ENCODE data around the gene FRMPD4. TPM values are rescaled to one million over a fixed set of nuclear protein-coding genes. Genes with fewer than 3 reads are reported as not detected.

FRMPD4 gene
- total RNA-seq, 1 experiment from 2014 or later: 0.24 TPM

- H4K20me1 ChIP-seq (ENCODE audit: control insufficient read depth, insufficient read depth, insufficient read length): no peaks in the 10 kb centered on the region
- Mint-ChIP-seq H3K9me3 (peaks cover 53 to 57% of the 10 kb centered on the region in 2 experiments), H3K4me3 (no peak overlapping the region), H3K27me3 (ENCODE audit: low read depth) (no peaks in the 10 kb centered on the region; the same call in 1 of the 2 replicates), H3K36me3 (ENCODE audit: insufficient read depth in 1 of 3, low read depth in 3 of 3) (peaks cover 0 to 4% (median 0%) of the 10 kb centered on the region in 3 experiments; a peak in 2 of 7 replicates), H3K27ac (no peak overlapping the region), H3K4me1 (peaks cover 0 to 6% of the 10 kb centered on the region in 2 experiments; a peak in 1 of 4 replicates)
- H2BK5ac ChIP-seq (ENCODE audit: insufficient read length, low read length): no peak overlapping the region
- no peak overlapping the region for H2AFZ ChIP-seq (ENCODE audit: low read length)
- TF ChIP-seq CTCF (conservative IDR thresholded peaks at IDR 0.05): no peak
- no peak overlapping the region for H4K8ac ChIP-seq (replicated peaks; ENCODE audit: insufficient read length, low read depth, low read length)
- H3K23ac ChIP-seq (ENCODE audit: insufficient read length, low read depth, low read length): no peak overlapping the region
- no peak overlapping the region for H2AK5ac ChIP-seq (ENCODE audit: insufficient read length, low read length)
- no peak overlapping the region for H3K9ac ChIP-seq (ENCODE audit: extremely low read depth, insufficient read length, low read length)
- no peak overlapping the region for H3K27ac ChIP-seq (ENCODE audit: insufficient read length, low read depth, low read length)
- no peak overlapping the region for H2BK20ac ChIP-seq (ENCODE audit: low read depth, low read length, poor library complexity, severe bottlenecking)
- H2BK12ac ChIP-seq (ENCODE audit: insufficient read length, low read depth, low read length): no peak overlapping the region
- no peaks in the 10 kb centered on the region for H3K79me2 ChIP-seq (ENCODE audit: insufficient read depth, low read length)
- H4K91ac ChIP-seq (ENCODE audit: insufficient read length, low read depth, low read length): no peak overlapping the region
- no peak overlapping the region for H3K14ac ChIP-seq (ENCODE audit: insufficient read depth, low read length)
- no peak overlapping the region for H4K5ac ChIP-seq (ENCODE audit: insufficient read length, low read depth, low read length)
- no peak for DNase-seq
- no peaks in the 10 kb centered on the region for H3K23me2 ChIP-seq (ENCODE audit: insufficient read length, low read depth, low read length, poor library complexity, severe bottlenecking)
- no CpG with 5 or more reads among the region's 2 CpGs for WGBS (ENCODE audit: extremely low coverage, insufficient read length, low lambda C conversion rate)
- H3K27me3 ChIP-seq (ENCODE audit: insufficient read depth, low read length): no peaks in the 10 kb centered on the region
- H3T11ph ChIP-seq (ENCODE audit: low read length): no peak overlapping the region
- H3K4me2 ChIP-seq (ENCODE audit: insufficient read depth, insufficient read length, low read length): no peak overlapping the region
- no peaks in the 10 kb centered on the region for H3K79me1 ChIP-seq (ENCODE audit: insufficient read depth, low read depth, low read length, poor library complexity, severe bottlenecking)
- no peaks in the 10 kb centered on the region for H3K4me1 ChIP-seq (ENCODE audit: insufficient read depth, low read length)
- no peak overlapping the region for H2BK120ac ChIP-seq (ENCODE audit: low read depth, low read length, poor library complexity, severe bottlenecking)
- no peak overlapping the region for H2BK15ac ChIP-seq (ENCODE audit: low read depth, low read length)
- H3K9me3 ChIP-seq (ENCODE audit: control insufficient read depth, low read depth, low read length): no peaks in the 10 kb centered on the region
- H3K56ac ChIP-seq (ENCODE audit: insufficient read length, low read depth, low read length): no peak overlapping the region
- H3K18ac ChIP-seq (ENCODE audit: insufficient read length, low read depth, low read length): no peak overlapping the region
- H3K4ac ChIP-seq (ENCODE audit: low read depth, low read length): no peak overlapping the region
Observed at GRCh38 chrX:12753366-12753765, 615.1 kb downstream of the FRMPD4 start.

Measured in H9 (cell line).